LNCaP clone FGC (cell line): Measurements from ENCODE around the gene HDLBP.

ENCODE experiments used
- DNase-seq: peaks from one replicate; pipeline ENCODE4 v3.0.0-alpha.2; 2011; ENCODE audit warnings: low read depth
- H3K4me3 ChIP-seq: 2 replicates; pipeline ENCODE4 v1.5.1; 2011; ENCODE audit warnings: mild to moderate bottlenecking, low read depth, low read length, control low read depth
- CTCF ChIP-seq: IDR thresholded peaks from 2 replicates; pipeline ENCODE4 v1.5.1; 2012; ENCODE audit warnings: mild to moderate bottlenecking; ENCODE audit not compliant: control insufficient read depth, insufficient read depth; ENCODE audit errors: extremely low read depth

The HDLBP gene

GRCh38 chr2:241239552-241240202 is 75.8 kb downstream of the HDLBP start:
- TF ChIP-seq CTCF = no peak
- DNase-seq = no peak
- no peak overlapping the region for H3K4me3 ChIP-seq

GRCh38 chr2:241238693-241239198 is 76.7 kb downstream of the HDLBP start:
- no peak for DNase-seq
- no peak overlapping the region for H3K4me3 ChIP-seq

GRCh38 chr2:241237949-241238371 is 77.5 kb downstream of the HDLBP start:
- no peak overlapping the region for H3K4me3 ChIP-seq
- DNase-seq = no peak
- TF ChIP-seq CTCF = no peak

More at GRCh38 chr2:241238693-241239198, 76.7 kb downstream of the HDLBP start:
- no peak for TF ChIP-seq CTCF

GRCh38 chr2:241237047-241237446 is 78.4 kb downstream of the HDLBP start:
- no peak overlapping the region for H3K4me3 ChIP-seq
- DNase-seq = no peak
- TF ChIP-seq CTCF = no peak

- H3K4me3 ChIP-seq = no peak overlapping the region
- no peak for TF ChIP-seq CTCF
- DNase-seq = no peak
Observed at GRCh38 chr2:241235859-241236593, 79.4 kb downstream of the HDLBP start.

GRCh38 chr2:241234962-241235740 is 80.3 kb downstream of the HDLBP start:
- no peak overlapping the region for H3K4me3 ChIP-seq
- no peak for DNase-seq
- no peak for TF ChIP-seq CTCF
